ENCODE data around the gene PCED1A.

Gene PCED1A

DNA sequence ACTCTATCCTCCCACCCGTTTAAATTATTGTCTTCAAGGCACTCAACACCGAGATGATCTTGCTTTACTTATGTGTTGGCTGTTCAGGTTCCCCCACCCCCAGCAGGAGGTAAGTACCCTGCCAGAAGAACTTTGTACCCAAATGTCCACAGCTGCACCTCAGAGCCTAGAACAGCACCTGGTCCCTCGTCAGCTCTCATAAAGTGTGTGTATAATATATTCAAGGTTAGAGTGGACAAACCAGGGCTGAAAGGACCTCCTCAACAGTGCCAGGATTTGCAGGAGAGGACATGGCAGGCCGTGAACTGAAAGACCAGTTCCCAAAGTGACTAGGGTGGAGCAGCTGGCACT, 34.1 kb downstream of the PCED1A start:
- no CpG with 5 or more reads among the region's 4 CpGs for WGBS (ENCODE audit: extremely low coverage, insufficient coverage, insufficient read length)
- Histone ChIP-seq H4K91ac (ENCODE audit: low read depth, low read length) (no peak overlapping the region), H2AK5ac (ENCODE audit: low read length) (no peak overlapping the region), H3K4me3 (ENCODE audit: low read depth, low read length) (no peak overlapping the region), H3K14ac (ENCODE audit: low read length) (no peak overlapping the region), H2BK5ac (ENCODE audit: low read depth, low read length, poor library complexity) (no peak overlapping the region), H3K23ac (ENCODE audit: low read length) (no peak overlapping the region), H3K9ac (ENCODE audit: low read length) (no peak overlapping the region), H3K36me3 (ENCODE audit: control insufficient read depth in 1 of 2, insufficient read depth in 2 of 2, low read length in 2 of 2) (no peaks in the 10 kb centered on the region), H2BK12ac (ENCODE audit: low read length) (no peak overlapping the region), H3K9me3 (ENCODE audit: insufficient read depth, low read depth, low read length) (peaks cover 2% of the 10 kb centered on the region), H3K18ac (ENCODE audit: low read length) (no peak overlapping the region), H3K27ac (ENCODE audit: low read depth, low read length) (no peak overlapping the region), H3K79me1 (ENCODE audit: low read length) (no peaks in the 10 kb centered on the region), H2BK120ac (ENCODE audit: insufficient read depth, low read length, poor library complexity) (no peak overlapping the region), H4K8ac (ENCODE audit: low read depth, low read length) (no peak overlapping the region), H3K79me2 (ENCODE audit: control insufficient read depth, insufficient read depth, low read length, poor library complexity) (no peaks in the 10 kb centered on the region), H4K12ac (ENCODE audit: low read depth, low read length) (no peak overlapping the region), H2AFZ (ENCODE audit: insufficient read depth, low read length, poor library complexity) (no peak overlapping the region), H3K4me2 (ENCODE audit: low read length) (no peak overlapping the region), H3K27me3 (ENCODE audit: insufficient read depth, low read length) (peaks cover 42% of the 10 kb centered on the region), H3K4ac (ENCODE audit: low read depth, low read length) (no peak overlapping the region), H3K4me1 (ENCODE audit: control insufficient read depth in 1 of 2, insufficient read depth in 2 of 2, low read length in 2 of 2) (peaks cover 0 to 3% of the 10 kb centered on the region in 2 experiments)
- DNase-seq = no peak

GRCh38 chr20:2805689-2806350, 34.6 kb downstream of the PCED1A start:
- H3K79me2 ChIP-seq (ENCODE audit: control insufficient read depth, insufficient read depth, low read length, poor library complexity) = no peaks in the 10 kb centered on the region
- no peak overlapping the region for H3K18ac ChIP-seq (ENCODE audit: low read length)
- H2BK5ac ChIP-seq (ENCODE audit: low read depth, low read length, poor library complexity) = no peak overlapping the region
- H2BK12ac ChIP-seq (ENCODE audit: low read length) = no peak overlapping the region
- H4K91ac ChIP-seq (ENCODE audit: low read depth, low read length) = no peak overlapping the region
- H3K27ac ChIP-seq (ENCODE audit: low read depth, low read length) = no peak overlapping the region
- no peak overlapping the region for H3K4me2 ChIP-seq (ENCODE audit: low read length)
- no peak overlapping the region for H2BK120ac ChIP-seq (ENCODE audit: insufficient read depth, low read length, poor library complexity)
- no peak overlapping the region for H3K4ac ChIP-seq (ENCODE audit: low read depth, low read length)
- DNase-seq = no peak
- no peak overlapping the region for H3K14ac ChIP-seq (ENCODE audit: low read length)
- no CpG with 5 or more reads among the region's 22 CpGs for WGBS (ENCODE audit: extremely low coverage, insufficient coverage, insufficient read length)
- H3K9me3 ChIP-seq (ENCODE audit: insufficient read depth, low read depth, low read length) = peaks cover 2% of the 10 kb centered on the region
- no peaks in the 10 kb centered on the region for H3K79me1 ChIP-seq (ENCODE audit: low read length)
- no peaks in the 10 kb centered on the region for H3K36me3 ChIP-seq (ENCODE audit: control insufficient read depth in 1 of 2, insufficient read depth in 2 of 2, low read length in 2 of 2)
- no peak overlapping the region for H4K8ac ChIP-seq (ENCODE audit: low read depth, low read length)
- H3K23ac ChIP-seq (ENCODE audit: low read length) = no peak overlapping the region
- peaks cover 0 to 3% of the 10 kb centered on the region in 2 experiments for H3K4me1 ChIP-seq (ENCODE audit: control insufficient read depth in 1 of 2, insufficient read depth in 2 of 2, low read length in 2 of 2)
- no peak overlapping the region for H3K9ac ChIP-seq (ENCODE audit: low read length)
- H2AFZ ChIP-seq (ENCODE audit: insufficient read depth, low read length, poor library complexity) = no peak overlapping the region
- H2AK5ac ChIP-seq (ENCODE audit: low read length) = no peak overlapping the region
- no peak overlapping the region for H4K12ac ChIP-seq (ENCODE audit: low read depth, low read length)
- peak overlapping the region; percentile 1 for H3K4me3 ChIP-seq (ENCODE audit: low read depth, low read length)
- H3K27me3 ChIP-seq (ENCODE audit: insufficient read depth, low read length) = peaks cover 47% of the 10 kb centered on the region

DNA sequence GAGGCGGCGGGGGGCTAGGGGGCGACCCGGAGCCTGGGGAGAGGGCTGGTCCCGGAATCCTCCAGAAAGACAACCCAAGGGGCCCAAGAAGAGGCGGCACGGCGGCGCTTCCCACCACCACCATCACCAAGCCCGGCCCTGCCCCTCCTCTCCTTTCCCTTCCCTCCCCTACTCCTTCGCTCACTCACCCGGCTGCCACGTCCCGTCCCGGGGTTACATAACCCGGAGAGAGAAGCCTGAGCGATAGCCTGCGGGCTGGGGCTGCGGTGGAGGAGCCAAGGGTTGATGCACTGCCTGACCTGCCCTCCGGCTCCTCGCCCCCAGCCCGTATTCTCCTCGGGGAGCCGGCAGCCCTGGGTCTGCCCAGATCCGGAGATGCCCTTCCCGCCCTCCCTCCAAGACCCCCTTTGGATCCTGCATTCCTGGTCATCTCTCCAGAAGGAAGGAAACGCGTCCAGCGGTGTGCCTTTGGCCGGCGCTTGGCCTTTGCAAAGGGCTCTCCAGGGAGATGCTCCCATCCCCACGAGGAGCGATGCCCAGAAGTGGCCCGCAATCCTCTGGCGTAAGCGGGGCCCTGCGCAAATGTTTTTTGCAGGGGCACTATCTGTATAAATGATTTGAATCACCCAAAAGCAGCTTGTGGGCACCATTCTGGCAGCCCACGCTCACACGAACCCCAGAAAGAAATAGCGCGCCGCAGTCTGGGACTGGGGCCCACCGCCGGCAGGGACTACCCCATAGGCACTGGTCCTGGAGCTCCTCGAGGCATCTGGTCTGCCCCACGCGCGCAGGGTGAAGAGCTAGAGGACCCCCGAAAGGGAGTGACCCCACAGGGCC, 35.4 kb downstream of the PCED1A start:
- WGBS (ENCODE audit: extremely low coverage, insufficient coverage, insufficient read length) = no CpG with 5 or more reads among the region's 49 CpGs
- H3K36me3 ChIP-seq (ENCODE audit: control insufficient read depth in 1 of 2, insufficient read depth in 2 of 2, low read length in 2 of 2) = no peaks in the 10 kb centered on the region
- H2BK120ac ChIP-seq (ENCODE audit: insufficient read depth, low read length, poor library complexity) = no peak overlapping the region
- no peak overlapping the region for H2AFZ ChIP-seq (ENCODE audit: insufficient read depth, low read length, poor library complexity)
- peaks cover 4% of the 10 kb centered on the region for H3K9me3 ChIP-seq (ENCODE audit: insufficient read depth, low read depth, low read length)
- H4K8ac ChIP-seq (ENCODE audit: low read depth, low read length) = no peak overlapping the region
- H3K4me1 ChIP-seq (ENCODE audit: control insufficient read depth in 1 of 2, insufficient read depth in 2 of 2, low read length in 2 of 2) = peaks cover 2 to 4% of the 10 kb centered on the region in 2 experiments
- no peak overlapping the region for H3K4me3 ChIP-seq (ENCODE audit: low read depth, low read length)
- H3K27ac ChIP-seq (ENCODE audit: low read depth, low read length) = no peak overlapping the region
- H4K12ac ChIP-seq (ENCODE audit: low read depth, low read length) = no peak overlapping the region
- DNase-seq = peak; percentile 73 to 75
- H2AK5ac ChIP-seq (ENCODE audit: low read length) = no peak overlapping the region
- H3K79me1 ChIP-seq (ENCODE audit: low read length) = no peaks in the 10 kb centered on the region
- H3K4ac ChIP-seq (ENCODE audit: low read depth, low read length) = no peak overlapping the region
- H3K14ac ChIP-seq (ENCODE audit: low read length) = no peak overlapping the region
- H4K91ac ChIP-seq (ENCODE audit: low read depth, low read length) = no peak overlapping the region
- H3K18ac ChIP-seq (ENCODE audit: low read length) = no peak overlapping the region
- H2BK5ac ChIP-seq (ENCODE audit: low read depth, low read length, poor library complexity) = no peak overlapping the region
- no peak overlapping the region for H2BK12ac ChIP-seq (ENCODE audit: low read length)
- peaks cover 1% of the 10 kb centered on the region for H3K79me2 ChIP-seq (ENCODE audit: control insufficient read depth, insufficient read depth, low read length, poor library complexity)
- H3K27me3 ChIP-seq (ENCODE audit: insufficient read depth, low read length) = peaks cover 53% of the 10 kb centered on the region
- H3K9ac ChIP-seq (ENCODE audit: low read length) = no peak overlapping the region
- H3K4me2 ChIP-seq (ENCODE audit: low read length) = peak overlapping the region; percentile 36
- no peak overlapping the region for H3K23ac ChIP-seq (ENCODE audit: low read length)

GRCh38 chr20:2804041-2804828, 36.2 kb downstream of the PCED1A start:
- Histone ChIP-seq H3K18ac (ENCODE audit: low read length) (no peak overlapping the region), H3K36me3 (ENCODE audit: control insufficient read depth in 1 of 2, insufficient read depth in 2 of 2, low read length in 2 of 2) (no peaks in the 10 kb centered on the region), H2AFZ (ENCODE audit: insufficient read depth, low read length, poor library complexity) (no peak overlapping the region), H3K9ac (ENCODE audit: low read length) (no peak overlapping the region), H3K4me2 (ENCODE audit: low read length) (no peak overlapping the region), H3K79me2 (ENCODE audit: control insufficient read depth, insufficient read depth, low read length, poor library complexity) (peaks cover 3% of the 10 kb centered on the region), H3K14ac (ENCODE audit: low read length) (no peak overlapping the region), H4K8ac (ENCODE audit: low read depth, low read length) (no peak overlapping the region), H3K27ac (ENCODE audit: low read depth, low read length) (no peak overlapping the region), H3K4me3 (ENCODE audit: low read depth, low read length) (no peak overlapping the region), H2BK12ac (ENCODE audit: low read length) (no peak overlapping the region), H4K12ac (ENCODE audit: low read depth, low read length) (no peak overlapping the region), H2BK5ac (ENCODE audit: low read depth, low read length, poor library complexity) (no peak overlapping the region), H3K27me3 (ENCODE audit: insufficient read depth, low read length) (peaks cover 54% of the 10 kb centered on the region), H3K9me3 (ENCODE audit: insufficient read depth, low read depth, low read length) (peaks cover 6% of the 10 kb centered on the region), H3K4me1 (ENCODE audit: control insufficient read depth in 1 of 2, insufficient read depth in 2 of 2, low read length in 2 of 2) (peaks cover 4 to 7% of the 10 kb centered on the region in 2 experiments), H4K91ac (ENCODE audit: low read depth, low read length) (no peak overlapping the region), H3K79me1 (ENCODE audit: low read length) (no peaks in the 10 kb centered on the region), H2AK5ac (ENCODE audit: low read length) (no peak overlapping the region), H3K4ac (ENCODE audit: low read depth, low read length) (no peak overlapping the region), H3K23ac (ENCODE audit: low read length) (no peak overlapping the region), H2BK120ac (ENCODE audit: insufficient read depth, low read length, poor library complexity) (no peak overlapping the region)
- no CpG with 5 or more reads among the region's 16 CpGs for WGBS (ENCODE audit: extremely low coverage, insufficient coverage, insufficient read length)
- peak; percentile 8 to 61 for DNase-seq

All from trophoblast cell (in vitro differentiated cells and primary cell).